GM10248 (cell line): ENCODE results near the gene GFRA3.
"Not testable (repeated sequence)": the region's sequence is repeated elsewhere in the genome, so short reads cannot be mapped to it uniquely, and the experiment has no call there.

ENCODE experiments used
- CTCF ChIA-PET: fragments of 300-600 bp; sonication (Branson Sonifier 250); formaldehyde crosslinking; extraction: SDS; loops from one replicate; lab custom pipeline; 2021; ENCODE audit warnings: antibody characterized with exemption; lab: Yijun Ruan, JAX
- POLR2A ChIA-PET: fragments of 350-650 bp; sonication (Branson Sonifier 250); formaldehyde crosslinking; extraction: SDS; loops from one replicate; lab custom pipeline; 2020; ENCODE audit warnings: antibody characterized with exemption; lab: Yijun Ruan, JAX
- DNase-seq: peaks from one replicate; pipeline ENCODE4 v3.0.0; 2012; ENCODE audit errors: extremely low spot score
- CTCF ChIP-seq: IDR thresholded peaks from 2 replicates; pipeline ENCODE4 v1.5.1; 2012; ENCODE audit warnings: mild to moderate bottlenecking, low read depth; ENCODE audit errors: extremely low read depth, missing control alignments, control extremely low read depth

Gene GFRA3

GRCh38 chr5:138274189-138274853 is at the start of gene GFRA3:
GFRA3 (minus strand) TSS chr5:138274621; CDS start chr5:138274424, 197 bp downstream.
- no peak for TF ChIP-seq CTCF
- DNase-seq, result peak; percentile 50
- CTCF ChIA-PET, result interaction anchor here (1.0 kb wide), 1 partner anchor 24 kb away, joined by 3 read pairs; no protein-coding TSS in a partner anchor
- POLR2A ChIA-PET, result no interaction called here

GRCh38 chr5:138318211-138318610 is 43.8 kb upstream of the GFRA3 start:
- CTCF ChIA-PET, result interaction anchor here (1.0 kb wide), 1 partner anchor 34 kb away, joined by 3 read pairs; the partner anchor contains the start of gene KDM3B
- POLR2A ChIA-PET, DNase-seq: not testable (repeated sequence)

- ChIA-PET POLR2A (no interaction called here), CTCF (interaction anchor here (1.3 to 3.4 kb wide), 3 partner anchors 11 to 37 kb away, joined by 3 to 17 read pairs (median 3); partner anchors contain the start of gene KDM3B)
- TF ChIP-seq CTCF, result no peak
- no peak for DNase-seq
Measured at GRCh38 chr5:138316355-138316754, 41.9 kb upstream of the GFRA3 start.

DNA sequence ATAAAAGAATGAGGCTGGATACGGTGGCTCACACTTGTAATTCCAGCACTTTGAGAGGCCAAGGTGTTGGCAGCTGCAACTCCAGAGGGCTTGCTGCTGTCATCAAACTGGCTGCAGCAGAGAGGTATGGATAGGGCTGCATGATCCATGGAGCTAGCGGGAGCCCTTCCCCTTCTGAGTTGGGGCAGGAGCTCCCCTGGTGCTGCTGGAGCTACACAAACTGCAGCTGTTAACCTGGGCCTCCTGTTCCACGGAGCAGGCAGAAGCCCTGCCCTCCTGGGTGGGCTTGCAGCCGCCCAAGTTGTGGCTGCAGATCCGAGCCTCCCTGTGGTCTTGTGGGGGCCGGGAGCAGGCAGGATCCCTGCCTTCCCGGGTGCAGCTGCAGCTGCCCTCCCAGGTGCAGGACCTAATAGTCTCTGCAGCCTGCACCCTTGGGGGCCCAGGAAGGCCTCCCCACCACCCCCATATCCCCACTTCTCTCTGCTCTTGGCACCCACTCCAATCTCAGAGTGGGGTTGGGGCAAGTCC is 41.4 kb upstream of the GFRA3 start:
- no peak for TF ChIP-seq CTCF
- no peak for DNase-seq
- ChIA-PET CTCF (interaction anchor here (1.3 to 3.4 kb wide), 3 partner anchors 10 to 38 kb away, joined by 3 to 17 read pairs (median 3); partner anchors contain the start of gene KDM3B), POLR2A (no interaction called here)

DNA sequence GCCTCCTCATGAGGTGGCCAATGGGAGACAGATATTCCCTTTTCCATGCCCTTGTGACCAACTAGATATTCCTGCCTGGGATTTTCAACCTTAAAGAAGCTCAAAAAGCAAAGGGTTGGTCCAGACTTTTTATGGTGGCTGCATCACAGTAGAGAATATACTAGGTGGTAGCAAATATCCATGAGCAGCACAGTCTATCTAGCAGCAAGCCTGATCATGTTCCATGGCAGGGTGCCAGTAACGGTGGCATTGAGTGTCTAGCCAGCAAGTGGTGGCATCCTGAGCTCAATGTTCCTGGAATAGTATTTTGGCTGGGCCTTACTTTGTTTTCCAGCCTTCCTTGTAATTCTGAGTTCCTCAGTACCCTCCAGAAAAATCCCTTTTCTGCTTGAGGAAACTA is 31.4 kb upstream of the GFRA3 start:
- ChIA-PET CTCF (interaction anchor here (0.8 to 1.5 kb wide), 3 partner anchors 10 to 63 kb away, joined by 3 read pairs; no protein-coding TSS in a partner anchor), POLR2A (no interaction called here)
- DNase-seq, result no peak
- TF ChIP-seq CTCF, result no peak

DNA sequence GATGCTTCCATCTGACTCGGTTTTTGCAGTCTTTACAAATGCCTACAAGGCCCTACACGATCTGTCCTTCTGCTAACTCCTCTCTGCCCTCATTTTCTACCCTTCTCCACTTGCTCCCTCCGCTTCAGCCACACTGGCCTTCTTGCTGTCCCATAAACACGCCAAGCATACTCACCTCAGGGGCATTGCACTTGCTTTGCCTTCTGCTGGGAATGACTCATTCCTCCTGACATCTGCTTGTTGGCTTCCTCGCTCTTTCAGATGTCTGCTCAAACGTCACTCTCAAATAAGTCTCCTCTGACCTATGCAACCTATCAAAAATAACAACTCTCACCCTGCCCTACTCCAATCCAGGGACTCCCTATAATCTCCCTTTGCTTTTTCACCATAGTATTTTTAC is 29.0 kb upstream of the GFRA3 start:
- no peak for DNase-seq
- CTCF ChIA-PET, result no interaction called here
- TF ChIP-seq CTCF, result no peak
- POLR2A ChIA-PET, result no interaction called here

DNA sequence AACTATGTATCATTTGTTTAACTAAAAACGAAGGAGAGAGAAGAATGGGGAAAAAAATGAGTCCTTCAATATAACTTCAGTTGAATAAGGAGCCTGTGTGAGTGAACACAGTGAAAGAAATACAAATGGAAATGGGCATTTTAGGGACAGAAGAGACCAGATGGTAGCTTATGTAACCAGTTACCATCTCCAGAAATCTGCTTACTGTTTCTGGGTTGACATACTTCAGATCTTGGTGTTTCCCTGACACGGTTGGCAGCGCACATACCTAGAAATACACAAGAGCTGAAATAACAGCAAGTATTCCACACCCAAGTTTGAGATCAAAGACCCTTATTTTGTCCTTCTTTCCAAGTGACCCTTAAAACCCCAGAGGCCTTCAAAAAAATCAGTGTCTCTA is 14.9 kb upstream of the GFRA3 start:
- no peak for TF ChIP-seq CTCF
- DNase-seq, result no peak
- ChIA-PET POLR2A (no interaction called here), CTCF (interaction anchor here (1.5 kb wide), 2 partner anchors 49 to 64 kb away, joined by 3 to 5 read pairs; no protein-coding TSS in a partner anchor)
